Effector memory CD4-positive, alpha-beta T cell (primary cell): ENCODE data around the gene ITGA7.

Experiments used
- DNase-seq, 3 donors: peaks; one replicate each; pipeline ENCODE4 v3.0.0-alpha.2; 2020
- H3K27ac ChIP-seq: 2 replicates; pipeline ENCODE4 v1.7.0; 2013; ENCODE audit warnings: mild to moderate bottlenecking, low read length, moderate library complexity; ENCODE audit not compliant: insufficient read depth, poor library complexity, severe bottlenecking
- H3K27me3 ChIP-seq: replicated peaks from 2 replicates; pipeline ENCODE4 v1.7.0; 2013; ENCODE audit warnings: mild to moderate bottlenecking, low read length; ENCODE audit not compliant: insufficient read depth, control insufficient read depth, poor library complexity, severe bottlenecking
- H3K36me3 ChIP-seq: 2 replicates; pipeline ENCODE4 v1.7.0; 2013; ENCODE audit warnings: mild to moderate bottlenecking, low read length, moderate library complexity; ENCODE audit not compliant: control insufficient read depth, insufficient read depth
- H3K4me1 ChIP-seq: 2 replicates; pipeline ENCODE4 v1.7.0; 2013; ENCODE audit warnings: low read length, mild to moderate bottlenecking; ENCODE audit not compliant: control insufficient read depth, insufficient read depth, poor library complexity, severe bottlenecking
- H3K4me3 ChIP-seq: 2 replicates; pipeline ENCODE4 v1.7.0; 2013; ENCODE audit warnings: low read length, low read depth, mild to moderate bottlenecking; ENCODE audit not compliant: insufficient read depth, poor library complexity, severe bottlenecking
- H3K9me3 ChIP-seq: 2 replicates; pipeline ENCODE4 v1.7.0; 2013; ENCODE audit warnings: mild to moderate bottlenecking, low read length, moderate library complexity; ENCODE audit not compliant: control insufficient read depth

Gene ITGA7

DNA sequence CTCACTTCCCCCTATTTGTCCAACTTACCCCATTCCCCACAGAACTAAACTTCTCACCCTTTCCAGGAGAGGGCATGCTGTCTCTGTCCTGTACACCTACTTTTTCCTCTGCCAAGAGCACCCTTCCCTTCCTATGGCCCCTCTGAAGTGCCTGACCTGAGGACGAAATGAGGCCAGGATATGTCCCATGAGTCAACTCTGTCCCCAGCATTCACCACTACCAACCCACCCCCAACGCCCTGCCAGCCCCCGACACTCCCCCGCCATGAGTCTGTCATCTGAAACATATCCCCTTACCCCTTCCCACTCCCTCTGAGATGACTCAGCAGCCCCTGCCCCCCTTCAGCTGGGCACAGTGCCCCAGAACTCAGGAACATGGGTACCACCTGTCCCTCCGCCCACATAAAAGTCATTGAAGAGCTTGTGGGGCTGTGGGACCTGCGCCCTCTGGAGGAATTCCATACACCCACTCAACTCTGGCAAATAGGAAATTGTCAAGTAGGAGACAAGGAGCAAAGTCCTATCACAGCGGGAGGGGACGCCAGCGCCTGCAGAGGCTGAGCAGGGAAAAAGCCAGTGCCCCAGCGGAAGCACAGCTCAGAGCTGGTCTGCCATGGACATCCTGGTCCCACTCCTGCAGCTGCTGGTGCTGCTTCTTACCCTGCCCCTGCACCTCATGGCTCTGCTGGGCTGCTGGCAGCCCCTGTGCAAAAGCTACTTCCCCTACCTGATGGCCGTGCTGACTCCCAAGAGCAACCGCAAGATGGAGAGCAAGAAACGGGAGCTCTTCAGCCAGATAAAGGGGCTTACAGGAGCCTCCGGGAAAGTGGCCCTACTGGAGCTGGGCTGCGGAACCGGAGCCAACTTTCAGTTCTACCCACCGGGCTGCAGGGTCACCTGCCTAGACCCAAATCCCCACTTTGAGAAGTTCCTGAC is 26.3 kb downstream of the ITGA7 start:
- H3K27ac ChIP-seq: no peak overlapping the region
- H3K36me3 ChIP-seq: no peaks in the 10 kb centered on the region
- H3K4me3 ChIP-seq: no peak overlapping the region
- peaks cover 10% of the 10 kb centered on the region for H3K27me3 ChIP-seq
- no peaks in the 10 kb centered on the region for H3K9me3 ChIP-seq
- no peaks in the 10 kb centered on the region for H3K4me1 ChIP-seq
- DNase-seq: no peak

DNA sequence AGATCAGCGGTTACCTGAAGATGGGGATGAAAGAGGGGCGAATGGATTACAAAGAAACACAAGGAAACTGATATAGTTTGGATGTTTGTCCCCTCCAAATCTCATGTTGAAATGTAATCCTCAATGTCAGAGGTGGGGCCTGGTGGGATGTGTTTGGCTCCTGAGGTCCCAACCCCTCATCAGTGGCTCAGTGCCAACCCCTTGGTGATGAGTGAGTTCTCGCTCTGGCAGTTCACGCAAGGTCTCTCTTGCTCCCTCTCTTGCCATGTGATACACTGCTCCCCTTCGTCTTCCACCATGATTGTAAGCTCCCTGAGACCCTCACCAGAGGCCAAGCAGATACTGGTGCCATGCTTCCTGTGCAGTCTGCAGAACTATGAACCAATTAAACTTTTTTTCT is 28.0 kb downstream of the ITGA7 start:
- peaks cover 10% of the 10 kb centered on the region for H3K27me3 ChIP-seq
- no peaks in the 10 kb centered on the region for H3K36me3 ChIP-seq
- H3K9me3 ChIP-seq: no peaks in the 10 kb centered on the region
- no peak overlapping the region for H3K27ac ChIP-seq
- no peaks in the 10 kb centered on the region for H3K4me1 ChIP-seq
- H3K4me3 ChIP-seq: no peak overlapping the region
- no peak for DNase-seq

DNA sequence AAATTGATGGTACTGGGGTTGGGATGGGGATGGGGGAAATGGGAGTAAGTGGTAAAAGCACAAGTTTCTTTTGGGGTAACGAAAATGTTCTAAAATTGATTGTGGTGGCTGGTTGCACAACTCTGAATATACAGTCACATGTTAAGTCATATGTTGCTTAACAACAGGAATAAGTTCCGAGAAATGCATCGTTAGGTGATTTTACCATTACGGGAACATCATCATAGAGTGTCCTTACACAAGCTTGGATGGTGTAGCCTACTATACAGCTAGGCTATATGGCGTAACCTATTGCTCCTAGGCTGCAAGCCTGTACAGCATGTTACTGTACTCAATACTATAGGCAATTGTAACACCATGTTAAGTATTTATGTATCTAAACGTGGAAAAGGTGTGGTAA is 31.0 kb downstream of the ITGA7 start:
- Histone ChIP-seq H3K27ac (no peak overlapping the region), H3K36me3 (no peaks in the 10 kb centered on the region), H3K4me3 (no peak overlapping the region), H3K4me1 (no peaks in the 10 kb centered on the region), H3K27me3 (peaks cover 9% of the 10 kb centered on the region), H3K9me3 (no peaks in the 10 kb centered on the region)
- no peak for DNase-seq

DNA sequence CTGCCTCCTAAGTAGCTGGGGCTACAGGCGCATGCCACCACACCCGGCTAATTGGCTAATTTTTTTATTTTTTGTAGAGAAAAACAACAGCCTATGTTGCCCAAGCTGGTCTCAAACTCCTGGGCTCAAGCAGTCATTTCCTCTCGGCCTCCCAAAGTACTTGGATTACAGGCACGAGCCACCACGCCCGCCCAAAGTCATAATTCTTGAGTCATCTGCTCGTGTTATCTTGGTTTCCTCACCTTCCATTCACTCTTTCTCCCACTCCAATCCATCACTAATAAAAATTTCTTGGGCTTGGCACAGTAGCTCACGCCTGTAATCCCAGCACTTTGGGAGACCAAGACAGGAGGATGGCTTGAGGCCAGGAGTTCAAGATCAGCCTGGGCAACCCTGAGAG is 32.0 kb downstream of the ITGA7 start:
- H3K4me3 ChIP-seq: no peak overlapping the region
- H3K27ac ChIP-seq: no peak overlapping the region
- H3K27me3 ChIP-seq: peaks cover 3% of the 10 kb centered on the region
- no peaks in the 10 kb centered on the region for H3K9me3 ChIP-seq
- no peaks in the 10 kb centered on the region for H3K36me3 ChIP-seq
- no peaks in the 10 kb centered on the region for H3K4me1 ChIP-seq
- no peak for DNase-seq

DNA sequence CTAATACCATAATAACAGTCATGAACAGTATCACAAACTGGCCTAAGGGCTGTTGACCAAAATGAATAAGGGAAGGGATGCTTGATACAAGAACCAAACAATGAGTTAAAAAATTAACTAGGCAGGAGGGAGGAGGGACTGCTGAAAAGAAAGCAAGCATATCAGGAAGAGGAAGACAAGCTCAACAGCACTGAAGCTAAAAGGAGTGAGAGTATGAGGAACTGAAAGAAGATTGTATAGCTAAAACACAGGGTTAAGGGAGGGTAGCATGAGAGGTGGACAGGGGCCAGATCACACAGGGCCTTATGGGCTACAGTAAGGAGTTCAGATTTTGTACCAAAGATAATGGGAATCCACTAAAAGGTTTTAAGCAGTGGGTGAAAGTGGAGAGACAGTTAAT is 34.1 kb downstream of the ITGA7 start:
- Histone ChIP-seq H3K36me3 (no peaks in the 10 kb centered on the region), H3K4me1 (no peaks in the 10 kb centered on the region), H3K9me3 (no peaks in the 10 kb centered on the region), H3K27ac (no peak overlapping the region), H3K4me3 (no peak overlapping the region), H3K27me3 (no peaks in the 10 kb centered on the region)
- no peak for DNase-seq

DNA sequence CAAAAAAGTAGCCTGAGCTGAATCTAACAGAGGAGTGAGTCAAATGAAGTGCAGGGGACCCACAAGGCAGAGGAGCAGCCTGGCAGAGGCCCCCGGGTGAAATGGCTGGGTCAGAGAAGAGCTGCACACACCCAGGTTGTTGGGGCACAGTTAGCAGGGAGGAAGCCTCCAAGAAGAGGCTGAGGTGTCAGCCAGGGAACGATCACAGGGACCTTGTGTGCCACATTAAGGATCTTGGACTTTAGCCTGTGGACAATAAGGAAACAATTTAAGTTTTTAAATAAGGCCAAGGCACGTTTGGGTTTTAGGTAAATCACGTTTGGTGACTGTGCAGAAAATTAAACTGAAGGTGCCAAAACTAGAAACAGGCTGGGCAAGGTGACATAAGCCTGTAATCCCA is 36.0 kb downstream of the ITGA7 start:
- H3K9me3 ChIP-seq: no peaks in the 10 kb centered on the region

DNA sequence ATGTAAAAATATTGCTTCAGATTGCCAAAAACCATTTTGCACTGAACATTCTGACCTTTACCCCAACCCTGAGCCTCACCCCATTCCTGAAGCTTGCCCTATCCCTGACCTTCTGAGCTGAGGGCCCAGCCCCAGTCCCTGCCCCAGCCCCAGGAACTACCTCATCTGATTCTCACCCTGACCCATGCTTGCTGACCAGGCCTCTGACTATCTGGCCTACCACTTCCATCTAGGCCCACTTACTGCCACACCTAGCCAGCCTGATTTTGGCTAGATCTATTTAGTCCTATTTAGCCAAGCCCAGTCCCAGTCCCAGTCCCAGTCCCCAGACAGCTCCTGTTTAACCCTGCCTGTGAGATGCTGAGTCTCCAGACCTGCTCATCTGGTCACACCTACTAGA is 37.4 kb downstream of the ITGA7 start:
- no peaks in the 10 kb centered on the region for H3K9me3 ChIP-seq
- H3K27ac ChIP-seq: no peak overlapping the region
- no peaks in the 10 kb centered on the region for H3K36me3 ChIP-seq
- no peak for DNase-seq
- no peaks in the 10 kb centered on the region for H3K27me3 ChIP-seq
- H3K4me1 ChIP-seq: no peaks in the 10 kb centered on the region
- no peak overlapping the region for H3K4me3 ChIP-seq

More for the DNA sequence above, 36.0 kb downstream of the ITGA7 start:
- no peaks in the 10 kb centered on the region for H3K27me3 ChIP-seq
- no peaks in the 10 kb centered on the region for H3K36me3 ChIP-seq
- no peak overlapping the region for H3K27ac ChIP-seq
- H3K4me1 ChIP-seq: no peaks in the 10 kb centered on the region
- H3K4me3 ChIP-seq: no peak overlapping the region
- no peak for DNase-seq

DNA sequence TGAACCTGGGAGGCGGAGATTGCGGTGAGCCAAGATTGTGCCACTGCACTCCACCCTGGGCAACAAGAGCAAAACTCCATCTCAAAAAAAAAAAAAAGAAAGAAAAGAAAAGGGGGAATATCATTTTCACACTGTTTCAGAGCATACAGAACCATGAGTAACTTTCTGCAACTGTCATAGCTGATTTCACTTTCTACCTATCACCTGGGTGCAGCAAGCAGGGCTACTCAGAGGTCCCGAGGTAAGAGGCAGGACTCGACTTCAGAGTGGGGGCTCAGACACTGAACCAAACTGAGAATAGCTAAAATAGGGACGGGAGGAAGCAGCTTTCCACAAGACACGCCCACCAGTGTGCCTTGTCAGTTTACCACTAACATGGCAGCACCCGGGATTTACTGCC is 41.2 kb downstream of the ITGA7 start:
- H3K27me3 ChIP-seq: no peaks in the 10 kb centered on the region
- no peaks in the 10 kb centered on the region for H3K36me3 ChIP-seq
- H3K27ac ChIP-seq: no peak overlapping the region
- no peaks in the 10 kb centered on the region for H3K4me1 ChIP-seq
- H3K4me3 ChIP-seq: no peak overlapping the region
- H3K9me3 ChIP-seq: no peaks in the 10 kb centered on the region
- no peak for DNase-seq

DNA sequence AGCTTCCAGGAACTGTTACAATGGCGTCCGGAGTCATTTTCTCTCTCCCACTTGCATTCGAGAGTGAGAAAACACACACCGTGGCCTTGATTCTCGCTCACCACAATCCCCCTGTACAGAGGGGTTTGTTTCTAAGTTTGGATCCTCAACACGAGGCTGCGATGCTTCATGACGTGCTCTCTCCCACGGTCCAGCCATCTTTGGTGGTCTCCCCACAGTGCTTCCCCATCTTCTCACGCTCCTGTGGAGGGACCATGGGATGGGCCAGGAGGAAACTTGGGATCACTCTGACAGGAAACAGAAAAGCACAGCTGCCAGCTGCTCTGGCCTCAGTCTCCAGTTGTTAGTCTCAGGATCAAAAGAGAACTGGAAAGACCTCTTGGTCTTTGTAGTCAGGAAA is 42.9 kb downstream of the ITGA7 start:
- Histone ChIP-seq H3K27ac (no peak overlapping the region), H3K4me1 (no peaks in the 10 kb centered on the region), H3K27me3 (no peaks in the 10 kb centered on the region), H3K9me3 (no peaks in the 10 kb centered on the region), H3K4me3 (no peak overlapping the region), H3K36me3 (no peaks in the 10 kb centered on the region)
- DNase-seq: no peak

DNA sequence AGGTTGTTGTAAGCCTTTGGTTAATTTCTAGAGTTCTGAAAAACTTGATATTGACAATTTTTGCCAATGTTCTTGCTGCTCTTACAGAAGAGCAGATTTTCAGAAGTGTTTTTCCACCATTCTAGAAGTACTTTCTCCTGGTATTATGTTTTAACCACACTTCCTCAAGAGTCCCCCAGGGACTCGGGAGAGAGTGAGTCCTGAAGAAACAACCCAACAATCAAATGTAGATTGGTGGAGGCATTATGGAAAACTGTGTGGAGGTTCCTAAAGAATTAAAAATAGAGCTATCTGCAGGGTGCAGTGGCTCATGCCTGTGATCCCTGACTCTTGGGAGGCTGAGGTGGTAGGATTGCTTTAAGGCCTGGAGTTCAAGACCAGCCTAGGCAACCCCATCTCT is 44.3 kb downstream of the ITGA7 start:
- no peaks in the 10 kb centered on the region for H3K36me3 ChIP-seq
- no peak overlapping the region for H3K4me3 ChIP-seq
- no peaks in the 10 kb centered on the region for H3K27me3 ChIP-seq
- H3K4me1 ChIP-seq: no peaks in the 10 kb centered on the region
- DNase-seq: no peak
- no peaks in the 10 kb centered on the region for H3K9me3 ChIP-seq
- no peak overlapping the region for H3K27ac ChIP-seq
